ENCODE results near the gene KCNMB4. TPM values are rescaled to one million over a fixed set of nuclear protein-coding genes. Genes with fewer than 3 reads are reported as not detected.

KCNMB4 gene, protein sequence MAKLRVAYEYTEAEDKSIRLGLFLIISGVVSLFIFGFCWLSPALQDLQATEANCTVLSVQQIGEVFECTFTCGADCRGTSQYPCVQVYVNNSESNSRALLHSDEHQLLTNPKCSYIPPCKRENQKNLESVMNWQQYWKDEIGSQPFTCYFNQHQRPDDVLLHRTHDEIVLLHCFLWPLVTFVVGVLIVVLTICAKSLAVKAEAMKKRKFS
- total RNA-seq: 10 to 100 TPM in 1 of 4 donors, 1 to 10 TPM in 3; 2.6 to 11.0 (median 3.1) TPM

- peak within 1 kb of the TSS; percentile 45 to 71 for H3K4me3 ChIP-seq
- no peaks in the 10 kb centered on the region for H3K4me1 ChIP-seq
- TF ChIP-seq CTCF (IDR thresholded peaks at IDR 0.05): no peak
- no peak for TF ChIP-seq POLR2A (IDR thresholded peaks at IDR 0.05)
- peak within 1 kb of the TSS in 1 of 2 donors; percentile 61 for H3K27ac ChIP-seq
- intact Hi-C loops (cut with DNase I; ENCODE audit: low total_unique reads): no loop called here
- H3K36me3 ChIP-seq: no peaks in the 10 kb centered on the region
- no peaks in the 10 kb centered on the region for H3K9me3 ChIP-seq
- peak; percentile 30 to 63 for DNase-seq
- no peaks in the 10 kb centered on the region for H3K27me3 ChIP-seq
Measured at GRCh38 chr12:70365648-70366518, at the start of gene KCNMB4. TSS of gene KCNMB4 (plus strand) at chr12:70366290. CDS start at chr12:70366735, 445 bp downstream.

GRCh38 chr12:70317781-70318180, 48.3 kb upstream of the KCNMB4 start:
- Histone ChIP-seq H3K4me1 (no peaks in the 10 kb centered on the region), H3K36me3 (no peaks in the 10 kb centered on the region), H3K27ac (no peak overlapping the region), H3K27me3 (no peaks in the 10 kb centered on the region), H3K4me3 (no peak overlapping the region), H3K9me3 (no peaks in the 10 kb centered on the region)
- no peak for TF ChIP-seq POLR2A (IDR thresholded peaks at IDR 0.05)
- no peak for TF ChIP-seq CTCF (IDR thresholded peaks at IDR 0.05)
- no peak for DNase-seq
- intact Hi-C loops (cut with DNase I; ENCODE audit: low total_unique reads): no loop called here

- no peak for DNase-seq
- Histone ChIP-seq H3K36me3 (no peaks in the 10 kb centered on the region), H3K9me3 (no peaks in the 10 kb centered on the region), H3K4me3 (no peak overlapping the region), H3K4me1 (no peaks in the 10 kb centered on the region), H3K27ac (no peak overlapping the region), H3K27me3 (no peaks in the 10 kb centered on the region)
- TF ChIP-seq POLR2A (IDR thresholded peaks at IDR 0.05) (no peak), CTCF (IDR thresholded peaks at IDR 0.05) (no peak)
- intact Hi-C loops (cut with DNase I; ENCODE audit: low total_unique reads): no loop called here
Measured at GRCh38 chr12:70319605-70320004, 46.5 kb upstream of the KCNMB4 start.

- TF ChIP-seq CTCF (IDR thresholded peaks at IDR 0.05) (no peak), POLR2A (IDR thresholded peaks at IDR 0.05) (no peak)
- Histone ChIP-seq H3K36me3 (no peaks in the 10 kb centered on the region), H3K9me3 (no peaks in the 10 kb centered on the region), H3K4me1 (no peaks in the 10 kb centered on the region), H3K4me3 (no peak overlapping the region), H3K27ac (no peak overlapping the region), H3K27me3 (no peaks in the 10 kb centered on the region)
- intact Hi-C loops (cut with DNase I; ENCODE audit: low total_unique reads): no loop called here
- DNase-seq: no peak
Measured at GRCh38 chr12:70321191-70321590, 44.9 kb upstream of the KCNMB4 start.

- intact Hi-C loops (cut with DNase I; ENCODE audit: low total_unique reads): no loop called here
- TF ChIP-seq CTCF (IDR thresholded peaks at IDR 0.05): no peak
- H3K9me3 ChIP-seq: no peaks in the 10 kb centered on the region
Measured at GRCh38 chr12:70327541-70327940, 38.5 kb upstream of the KCNMB4 start.

More at GRCh38 chr12:70327541-70327940, 38.5 kb upstream of the KCNMB4 start:
- H3K27ac ChIP-seq: no peak overlapping the region
- no peaks in the 10 kb centered on the region for H3K4me1 ChIP-seq
- H3K4me3 ChIP-seq: no peak overlapping the region
- no peak for DNase-seq
- H3K36me3 ChIP-seq: no peaks in the 10 kb centered on the region
- H3K27me3 ChIP-seq: no peaks in the 10 kb centered on the region
